Measurements from ENCODE around the gene E4F1.

- TF ChIP-seq CTCF (conservative IDR thresholded peaks at IDR 0.05; ENCODE audit: low read depth, low read length) (no peak), EZH2 (IDR thresholded peaks at IDR 0.05; ENCODE audit: borderline replicate concordance, low read depth, low read length, poor library complexity, severe bottlenecking) (no peak)
Observed at GRCh38 chr16:2189252-2189893, 34.0 kb upstream of the E4F1 start.
